Right lobe of liver (tissue), 6 donors: ENCODE measurements around the gene PSMD13. TPM values are rescaled to one million over a fixed set of nuclear protein-coding genes. Genes with fewer than 3 reads are reported as not detected.
A peak's percentile ranks its signal among the peaks of the same experiment; 100 is the strongest.

Experiments
- ATAC-seq, 4 donors: fragments of 200-7000 bp; cut with Tn5 transposase; one replicate each; pipeline ENCODE4 v1.9.1; 2020; ENCODE audit warnings: mild to moderate bottlenecking in 4 of 4, moderate library complexity in 4 of 4
- DNase-seq, 3 donors: peaks; one replicate each; pipeline ENCODE4 v3.0.0-alpha.2; 2020
- H3K27ac ChIP-seq, 3 donors: fragments of 200-600 bp; one replicate each; pipeline ENCODE4 v1.8.0; 2022
- H3K27me3 ChIP-seq, 2 donors: fragments of 200-600 bp; one replicate each; pipeline ENCODE4 v1.8.0; 2022
- H3K36me3 ChIP-seq, 4 donors: fragments of 200-600 bp; sonication (generic) in 1 of 4; one replicate each; pipeline versions ENCODE4 v1.5.1 to v1.8.0; 2017 to 2022; ENCODE audit warnings: control low read depth in 1 of 4
- H3K4me1 ChIP-seq, 4 donors: fragments of 200-600 bp; sonication (generic) in 1 of 4; one replicate each; pipeline versions ENCODE4 v1.5.1 to v1.8.0; 2017 to 2022; ENCODE audit warnings: control low read depth in 1 of 4
- H3K4me3 ChIP-seq, 3 donors: fragments of 200-600 bp; one replicate each; pipeline ENCODE4 v1.8.0; 2022
- H3K9me3 ChIP-seq, 4 donors: fragments of 200-600 bp; sonication (generic) in 1 of 4; one replicate each; pipeline versions ENCODE4 v1.5.1 to v1.8.0; 2017 to 2022; ENCODE audit warnings: control low read depth in 1 of 4
- POLR2A ChIP-seq: fragments of 450-650 bp; IDR thresholded peaks from one replicate; pipeline ENCODE4 v1.6.1; 2017; ENCODE audit warnings: antibody characterized with exemption, mild to moderate bottlenecking
- WGBS: methylation state at CpG from one replicate; pipeline ENCODE4 v1.1.6; 2018; ENCODE audit warnings: low coverage, low lambda C conversion rate; ENCODE audit not compliant: insufficient coverage; ENCODE audit errors: missing lambda C conversion rate; 5-methylcytosine and 5-hydroxymethylcytosine counted together
- intact Hi-C, 2 donors: fragments of 100-400 bp; cut with DNase I; formaldehyde crosslinking; loops; one replicate each; pipeline versions ENCODE4 v1.11.2 to v1.14.1; 2022
- total RNA-seq, 6 experiments: library from RNA; depleted of rRNA in 2 of 6; stranded (reverse); fragments of >200 nt in 2 of 6; fragmentation: NEBNext Ultra II Directional in 3 of 6; extraction: Animal tissue kit (Norgen Biotek cat#: 25700) in 3 of 6; gene quantifications; one replicate each; pipeline versions ENCODE4 v1.1.0 to v1.2.4, GENCODE V29; 2016 to 2023
- TF ChIP-seq, protein P1 (sequence below), 4 donors: fragments of 200-600 bp in 3 of 4; fragments of 450-650 bp in 1 of 4; IDR thresholded peaks; one replicate each; pipeline versions ENCODE4 v1.5.1 to v1.8.0; 2016 to 2022; ENCODE audit warnings: antibody characterized with exemption in 4 of 4, mild to moderate bottlenecking in 2 of 4
- donor health status: DM: no; HTN: yes; CAD: no.
- donor health status: DM: no; HTN: no; CAD: no.
- donor health status: DM: no; HTN: no; CAD: no.
- donor health status: DM: no; HTN: yes; CAD: no.
- donor health status: DM: no; HTN: yes; CAD: no.

Gene PSMD13
- total RNA-seq, 6 experiments from 2014 or later, result 46.1 to 71.5 (median 48.7) TPM

GRCh38 chr11:208181-208916 is 28.4 kb upstream of the PSMD13 start:
- ATAC-seq (peak; percentile 71 to 76 (median 72)), DNase-seq (peak; percentile 87 to 88 (median 87))
- peaks cover 0 to 25% (median 13%) of the 10 kb centered on the region in 4 donors for H3K4me1 ChIP-seq
- TF ChIP-seq POLR2A, result peak; percentile 90
- TF ChIP-seq, protein P1, sequence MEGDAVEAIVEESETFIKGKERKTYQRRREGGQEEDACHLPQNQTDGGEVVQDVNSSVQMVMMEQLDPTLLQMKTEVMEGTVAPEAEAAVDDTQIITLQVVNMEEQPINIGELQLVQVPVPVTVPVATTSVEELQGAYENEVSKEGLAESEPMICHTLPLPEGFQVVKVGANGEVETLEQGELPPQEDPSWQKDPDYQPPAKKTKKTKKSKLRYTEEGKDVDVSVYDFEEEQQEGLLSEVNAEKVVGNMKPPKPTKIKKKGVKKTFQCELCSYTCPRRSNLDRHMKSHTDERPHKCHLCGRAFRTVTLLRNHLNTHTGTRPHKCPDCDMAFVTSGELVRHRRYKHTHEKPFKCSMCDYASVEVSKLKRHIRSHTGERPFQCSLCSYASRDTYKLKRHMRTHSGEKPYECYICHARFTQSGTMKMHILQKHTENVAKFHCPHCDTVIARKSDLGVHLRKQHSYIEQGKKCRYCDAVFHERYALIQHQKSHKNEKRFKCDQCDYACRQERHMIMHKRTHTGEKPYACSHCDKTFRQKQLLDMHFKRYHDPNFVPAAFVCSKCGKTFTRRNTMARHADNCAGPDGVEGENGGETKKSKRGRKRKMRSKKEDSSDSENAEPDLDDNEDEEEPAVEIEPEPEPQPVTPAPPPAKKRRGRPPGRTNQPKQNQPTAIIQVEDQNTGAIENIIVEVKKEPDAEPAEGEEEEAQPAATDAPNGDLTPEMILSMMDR (IDR thresholded peaks at IDR 0.05), result no peak
- WGBS, result under 1% methylated on average over 27 of the region's 57 CpGs
- peak overlapping the region; percentile 94 to 99 (median 98) for H3K27ac ChIP-seq
- peaks cover 0 to 54% (median 11%) of the 10 kb centered on the region in 4 donors for H3K36me3 ChIP-seq
- H3K9me3 ChIP-seq, result no peaks in the 10 kb centered on the region
- peak overlapping the region; percentile 90 to 99 (median 95) for H3K4me3 ChIP-seq
- H3K27me3 ChIP-seq, result no peaks in the 10 kb centered on the region
- intact Hi-C loops, result no loop called here

DNA sequence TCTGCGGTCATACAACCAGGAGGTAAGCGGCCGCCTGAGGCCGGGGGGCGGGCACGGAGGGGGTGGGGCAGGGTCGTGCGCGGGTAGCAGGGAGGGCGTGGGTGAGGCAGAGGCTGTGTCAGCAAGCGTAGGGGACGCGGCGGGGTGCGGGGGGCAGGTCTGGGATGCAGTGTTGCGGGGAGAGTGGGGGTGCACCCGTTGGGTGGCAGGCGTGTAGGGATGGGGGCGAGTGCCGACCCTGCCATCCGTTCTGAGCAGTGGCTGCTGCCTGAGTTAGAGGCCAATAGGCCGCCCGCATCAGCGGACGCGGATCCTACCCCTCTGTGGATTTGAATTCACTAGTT is 27.9 kb upstream of the PSMD13 start:
- Histone ChIP-seq H3K36me3 (peaks cover 0 to 60% (median 12%) of the 10 kb centered on the region in 4 donors), H3K4me1 (peaks cover 0 to 25% (median 13%) of the 10 kb centered on the region in 4 donors), H3K4me3 (peak overlapping the region; percentile 90 to 99 (median 95)), H3K9me3 (no peaks in the 10 kb centered on the region), H3K27ac (peak overlapping the region; percentile 15 to 99 (median 98)), H3K27me3 (no peaks in the 10 kb centered on the region)
- TF ChIP-seq, protein P1 (IDR thresholded peaks at IDR 0.05), result no peak
- TF ChIP-seq POLR2A, result no peak
- ATAC-seq, result peak in 2 of 4 donors; percentile 2
- intact Hi-C loops, result no loop called here
- DNase-seq, result peak in 1 of 3 donors; percentile 61
- 0% methylated on average over 8 of the region's 26 CpGs for WGBS

- TF ChIP-seq, protein P1 (IDR thresholded peaks at IDR 0.05), result no peak
- TF ChIP-seq POLR2A, result no peak
- Histone ChIP-seq H3K27me3 (no peaks in the 10 kb centered on the region), H3K36me3 (peaks cover 0 to 62% (median 13%) of the 10 kb centered on the region in 4 donors), H3K9me3 (no peaks in the 10 kb centered on the region), H3K27ac (peak overlapping the region; percentile 15 to 99 (median 98)), H3K4me3 (peak overlapping the region; percentile 90 to 99 (median 95)), H3K4me1 (peaks cover 0 to 25% (median 13%) of the 10 kb centered on the region in 4 donors)
- 43% methylated on average over 2 of the region's 29 CpGs for WGBS
- intact Hi-C loops, result loop anchor here in 1 of 2 donors (5.0 kb wide), 1 partner anchor 148 kb away; no protein-coding TSS in a partner anchor
- ATAC-seq, result no peak
- DNase-seq, result peak in 1 of 3 donors; percentile 44
These were observed 27.3 kb upstream of the PSMD13 start for GRCh38 chr11:209275-210121.

GRCh38 chr11:210122-210802 is 26.5 kb upstream of the PSMD13 start:
- WGBS, result 60% methylated on average over 1 of the region's 9 CpGs

More at GRCh38 chr11:210122-210802, 26.5 kb upstream of the PSMD13 start:
- Histone ChIP-seq H3K36me3 (peaks cover 0 to 63% (median 17%) of the 10 kb centered on the region in 4 donors), H3K27ac (no peak overlapping the region), H3K4me1 (peaks cover 0 to 22% (median 12%) of the 10 kb centered on the region in 4 donors), H3K4me3 (no peak overlapping the region), H3K27me3 (no peaks in the 10 kb centered on the region), H3K9me3 (no peaks in the 10 kb centered on the region)
- DNase-seq, result peak in 1 of 3 donors; percentile 42
- intact Hi-C loops, result loop anchor here in 1 of 2 donors (5.0 kb wide), 1 partner anchor 147 kb away; no protein-coding TSS in a partner anchor
- no peak for ATAC-seq
- TF ChIP-seq, protein P1 (IDR thresholded peaks at IDR 0.05), result no peak
- no peak for TF ChIP-seq POLR2A
